Activated CD4-positive, alpha-beta T cell treated with anti-CD3 and anti-CD28 coated beads, Interleukin-2, amount 10 ng/mL, durations not matched to agents 24 days and 14 days (primary cell): Measurements from ENCODE around the gene JUN. TPM values are rescaled to one million over a fixed set of nuclear protein-coding genes. Genes with fewer than 3 reads are reported as not detected.

Source experiments
- DNase-seq: peaks from one replicate; pipeline ENCODE4 v3.0.0; 2022
- H3K27ac Mint-ChIP-seq: one replicate; pipeline ENCODE4 v1.8.0; 2022; ENCODE audit warnings: mild to moderate bottlenecking, mixed read lengths
- H3K27me3 Mint-ChIP-seq: one replicate; pipeline ENCODE4 v1.8.0; 2022; ENCODE audit warnings: mixed read lengths
- H3K36me3 Mint-ChIP-seq: one replicate; pipeline ENCODE4 v1.8.0; 2022; ENCODE audit warnings: low read depth, mild to moderate bottlenecking, mixed read lengths
- H3K4me1 Mint-ChIP-seq: one replicate; pipeline ENCODE4 v1.8.0; 2021; ENCODE audit warnings: mixed read lengths
- H3K4me3 Mint-ChIP-seq: one replicate; pipeline ENCODE4 v1.8.0; 2022; ENCODE audit warnings: mild to moderate bottlenecking, moderate library complexity, mixed read lengths
- H3K9me3 Mint-ChIP-seq: one replicate; pipeline ENCODE4 v1.8.0; 2021; ENCODE audit warnings: mixed read lengths
- intact Hi-C: fragments of 100-400 bp; cut with micrococcal nuclease; formaldehyde crosslinking; loops from one replicate; pipeline ENCODE4 v1.15.1; 2023
- total RNA-seq: library from RNA; stranded (reverse); gene quantifications from 2 replicates; pipeline ENCODE4 v1.2.3, GENCODE V29; 2022

The JUN gene
- total RNA-seq, 1 donor from 2014 or later: 51.6 TPM

DNA sequence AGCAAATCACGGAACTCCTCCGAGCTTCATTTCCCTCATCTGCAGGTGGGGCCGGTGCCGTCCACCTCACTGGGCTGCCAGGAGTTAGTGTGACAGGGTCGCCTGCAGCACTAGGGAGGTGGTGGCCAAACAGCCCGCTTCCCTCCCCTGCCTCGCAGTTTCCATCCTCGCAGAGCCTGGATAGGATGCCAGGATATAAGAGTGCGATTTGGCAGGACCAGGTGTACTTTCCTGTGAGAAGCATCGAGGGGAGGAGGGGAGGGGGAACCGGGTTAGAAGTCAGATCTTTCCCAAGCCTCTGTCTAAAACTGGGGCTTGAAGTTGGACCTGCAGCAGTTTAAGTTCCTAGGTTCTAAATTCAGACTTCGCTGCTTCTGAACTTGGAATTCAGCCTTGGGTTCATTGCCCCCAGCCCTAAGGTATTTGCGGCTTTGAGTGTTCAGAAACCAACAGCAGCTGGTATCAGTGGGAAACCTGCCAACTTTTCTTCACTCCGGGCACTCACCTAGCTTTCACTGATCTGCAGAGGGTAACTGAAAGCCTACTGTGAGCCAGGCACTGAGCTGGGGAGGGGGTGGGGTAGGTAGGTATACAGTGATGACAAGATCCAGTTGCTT is 1.7 kb upstream of the JUN start:
- Mint-ChIP-seq H3K36me3 (peaks cover 48% of the 10 kb centered on the region), H3K27me3 (peaks cover 2% of the 10 kb centered on the region), H3K4me1 (peaks cover 30% of the 10 kb centered on the region), H3K4me3 (peak overlapping the region; percentile 97), H3K27ac (peak overlapping the region; percentile 99), H3K9me3 (no peaks in the 10 kb centered on the region)
- intact Hi-C loops: loop anchor here (2.0 kb wide), 5 partner anchors 71 to 973 kb away; no protein-coding TSS in a partner anchor
- peak; percentile 80 for DNase-seq

GRCh38 chr1:58784758-58785441 is 1.1 kb upstream of the JUN start:
- peaks cover 49% of the 10 kb centered on the region for H3K36me3 Mint-ChIP-seq
- DNase-seq: peak; percentile 96

GRCh38 chr1:58783090-58783992 is 506 bp downstream of the JUN start:
- DNase-seq: peak; percentile 90
- H3K36me3 Mint-ChIP-seq: peaks cover 43% of the 10 kb centered on the region
- H3K4me3 Mint-ChIP-seq: peak overlapping the region; percentile 97
- peaks cover 36% of the 10 kb centered on the region for H3K4me1 Mint-ChIP-seq
- peak overlapping the region; percentile 99 for H3K27ac Mint-ChIP-seq
- intact Hi-C loops: no loop called here
- H3K27me3 Mint-ChIP-seq: peaks cover 9% of the 10 kb centered on the region
- H3K9me3 Mint-ChIP-seq: no peaks in the 10 kb centered on the region

More at GRCh38 chr1:58784758-58785441, 1.1 kb upstream of the JUN start:
- peaks cover 32% of the 10 kb centered on the region for H3K4me1 Mint-ChIP-seq
- H3K27me3 Mint-ChIP-seq: peaks cover 5% of the 10 kb centered on the region
- intact Hi-C loops: loop anchor here (1.0 to 2.0 kb wide), 11 partner anchors 31 to 974 kb away; no protein-coding TSS in a partner anchor
- peak overlapping the region; percentile 97 for H3K4me3 Mint-ChIP-seq
- H3K9me3 Mint-ChIP-seq: no peaks in the 10 kb centered on the region
- H3K27ac Mint-ChIP-seq: peak overlapping the region; percentile 99

GRCh38 chr1:58782178-58783089 is 1.4 kb downstream of the JUN start:
- Mint-ChIP-seq H3K27me3 (peaks cover 9% of the 10 kb centered on the region), H3K4me1 (peaks cover 35% of the 10 kb centered on the region), H3K4me3 (peak overlapping the region; percentile 97), H3K27ac (peak overlapping the region; percentile 99), H3K36me3 (peaks cover 38% of the 10 kb centered on the region), H3K9me3 (no peaks in the 10 kb centered on the region)
- intact Hi-C loops: no loop called here
- DNase-seq: peak; percentile 90

GRCh38 chr1:58781541-58782177 is 2.2 kb downstream of the JUN start:
- Mint-ChIP-seq H3K4me1 (peaks cover 33% of the 10 kb centered on the region), H3K4me3 (peak overlapping the region; percentile 97), H3K9me3 (no peaks in the 10 kb centered on the region), H3K36me3 (peaks cover 32% of the 10 kb centered on the region), H3K27ac (peak overlapping the region; percentile 99), H3K27me3 (peaks cover 9% of the 10 kb centered on the region)
- peak; percentile 88 for DNase-seq
- intact Hi-C loops: no loop called here

DNA sequence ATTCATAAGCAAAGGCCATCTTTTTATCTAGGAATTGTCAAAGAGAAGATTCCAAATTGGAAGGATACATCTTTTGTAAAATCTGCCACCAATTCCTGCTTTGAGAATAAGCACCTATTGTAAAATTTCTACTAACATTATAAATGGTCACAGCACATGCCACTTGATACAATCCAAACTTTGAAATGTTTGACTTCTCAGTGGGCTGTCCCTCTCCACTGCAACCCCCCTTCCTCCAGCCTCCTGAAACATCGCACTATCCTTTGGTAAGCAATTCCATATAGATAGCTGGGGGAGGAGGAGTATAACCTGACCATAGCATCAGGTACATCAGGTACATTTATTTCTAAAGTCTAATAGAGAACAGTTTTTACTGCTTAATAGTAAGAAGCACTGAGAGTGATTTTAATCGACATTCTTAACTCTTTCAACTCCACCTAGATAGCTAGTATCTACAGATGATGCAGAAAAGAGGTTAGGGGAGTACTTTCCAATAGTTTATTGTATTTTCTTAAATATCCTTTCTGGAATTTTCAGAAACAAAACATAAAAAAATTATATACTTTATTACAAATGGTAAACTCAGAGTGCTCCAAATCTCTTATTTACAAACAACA is 2.9 kb downstream of the JUN start:
- peaks cover 9% of the 10 kb centered on the region for H3K27me3 Mint-ChIP-seq
- peaks cover 29% of the 10 kb centered on the region for H3K4me1 Mint-ChIP-seq
- DNase-seq: peak; percentile 74
- H3K4me3 Mint-ChIP-seq: peak overlapping the region; percentile 97
- H3K9me3 Mint-ChIP-seq: no peaks in the 10 kb centered on the region
- no peak overlapping the region for H3K27ac Mint-ChIP-seq
- intact Hi-C loops: no loop called here
- peaks cover 32% of the 10 kb centered on the region for H3K36me3 Mint-ChIP-seq

DNA sequence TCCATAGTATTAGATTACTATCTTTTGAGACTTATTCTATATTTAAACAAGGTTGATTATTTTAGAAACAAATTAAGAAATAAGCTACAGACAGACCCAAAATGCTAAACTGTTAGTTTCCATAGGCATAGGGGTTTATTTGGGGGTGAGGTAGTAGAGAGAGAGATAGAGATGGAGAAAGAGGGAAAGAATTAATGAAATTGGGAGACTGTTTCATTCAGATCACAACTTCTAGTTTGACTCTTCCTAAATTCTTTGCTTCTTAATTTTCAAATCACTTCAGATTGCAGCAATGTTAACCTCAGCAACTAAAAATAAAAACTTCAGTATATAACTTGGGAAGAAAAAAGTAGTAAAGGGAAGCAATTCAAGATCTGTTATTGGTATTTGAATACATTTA is 3.4 kb downstream of the JUN start:
- H3K27ac Mint-ChIP-seq: no peak overlapping the region
- H3K27me3 Mint-ChIP-seq: peaks cover 9% of the 10 kb centered on the region
- H3K9me3 Mint-ChIP-seq: no peaks in the 10 kb centered on the region
- peaks cover 29% of the 10 kb centered on the region for H3K4me1 Mint-ChIP-seq
- peak overlapping the region; percentile 97 for H3K4me3 Mint-ChIP-seq
- peaks cover 32% of the 10 kb centered on the region for H3K36me3 Mint-ChIP-seq
- DNase-seq: no peak
- intact Hi-C loops: no loop called here

DNA sequence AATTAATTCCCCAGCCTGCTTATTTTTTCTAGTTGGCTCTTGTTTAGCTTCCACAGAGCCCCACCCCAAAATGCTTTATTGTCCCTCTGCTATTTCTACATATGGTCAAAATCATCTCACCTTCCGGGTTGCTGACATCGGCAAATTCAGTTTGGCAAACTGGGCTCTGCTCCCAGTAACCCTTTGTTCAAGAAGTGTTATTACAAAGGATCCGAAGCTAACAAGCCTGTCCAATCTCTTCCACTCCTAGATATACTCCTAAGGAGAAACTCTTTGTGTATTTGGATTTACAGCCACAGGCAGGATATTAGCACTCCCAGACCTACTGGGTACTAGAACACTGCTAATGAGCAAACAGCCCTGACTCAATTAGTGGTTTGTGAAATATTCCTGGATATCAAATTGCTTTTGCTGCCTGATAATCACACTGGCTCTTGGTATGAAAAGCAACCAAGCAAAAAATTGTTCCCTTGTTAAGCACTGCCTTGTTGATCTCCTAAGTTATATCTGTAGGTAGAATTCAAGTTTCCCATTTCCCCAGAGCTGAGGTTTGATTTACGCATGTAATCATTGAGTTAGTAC is 4.0 kb downstream of the JUN start:
- peaks cover 9% of the 10 kb centered on the region for H3K27me3 Mint-ChIP-seq
- no peaks in the 10 kb centered on the region for H3K9me3 Mint-ChIP-seq
- intact Hi-C loops: loop anchor here (5.0 kb wide), 1 partner anchor 697 kb away; no protein-coding TSS in a partner anchor
- H3K27ac Mint-ChIP-seq: no peak overlapping the region
- H3K4me1 Mint-ChIP-seq: peaks cover 29% of the 10 kb centered on the region
- peak overlapping the region; percentile 97 for H3K4me3 Mint-ChIP-seq
- H3K36me3 Mint-ChIP-seq: peaks cover 32% of the 10 kb centered on the region
- DNase-seq: peak; percentile 76

DNA sequence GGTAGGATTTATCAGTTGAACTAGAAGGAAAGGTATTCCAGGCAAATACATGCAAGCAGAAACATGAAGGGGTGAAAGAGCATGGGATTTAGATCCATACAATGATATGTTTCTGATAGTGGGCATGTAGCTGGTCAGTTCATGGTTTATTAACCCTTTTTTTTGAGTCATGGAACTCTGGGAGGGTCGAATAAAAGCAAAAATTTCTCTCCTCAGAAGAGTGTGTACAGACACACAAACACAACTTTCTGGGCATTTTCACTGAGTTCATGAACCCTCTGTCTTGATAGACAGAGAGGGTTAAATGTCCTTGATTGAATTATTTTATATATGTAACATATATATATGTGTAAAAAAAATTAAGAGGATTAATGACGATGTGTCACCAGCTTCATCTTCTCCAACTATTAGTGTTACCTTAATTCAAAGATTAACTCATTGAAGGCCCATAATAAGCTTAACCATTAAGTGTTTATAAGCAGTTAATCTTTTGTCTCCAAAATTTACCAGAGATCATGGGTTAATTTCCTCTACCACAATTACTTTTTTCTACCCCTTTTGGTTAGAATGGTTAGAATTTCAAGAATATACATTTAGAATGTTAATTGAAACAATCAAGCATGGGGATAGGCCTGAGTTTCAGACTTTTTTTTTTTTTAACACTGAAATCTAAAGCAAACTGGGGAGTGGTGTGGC is 4.6 kb downstream of the JUN start:
- intact Hi-C loops: loop anchor here (5.0 kb wide), 1 partner anchor 698 kb away; no protein-coding TSS in a partner anchor
- H3K4me1 Mint-ChIP-seq: peaks cover 29% of the 10 kb centered on the region
- peaks cover 9% of the 10 kb centered on the region for H3K27me3 Mint-ChIP-seq
- H3K4me3 Mint-ChIP-seq: no peak overlapping the region
- no peaks in the 10 kb centered on the region for H3K9me3 Mint-ChIP-seq
- H3K36me3 Mint-ChIP-seq: peaks cover 32% of the 10 kb centered on the region
- DNase-seq: no peak
- H3K27ac Mint-ChIP-seq: no peak overlapping the region

- Mint-ChIP-seq H3K9me3 (no peaks in the 10 kb centered on the region), H3K36me3 (peaks cover 29% of the 10 kb centered on the region), H3K4me1 (peaks cover 33% of the 10 kb centered on the region), H3K4me3 (no peak overlapping the region), H3K27ac (no peak overlapping the region), H3K27me3 (peaks cover 7% of the 10 kb centered on the region)
- intact Hi-C loops: loop anchor here (5.0 kb wide), 1 partner anchor 699 kb away; no protein-coding TSS in a partner anchor
- DNase-seq: no peak
These were observed 5.4 kb downstream of the JUN start for GRCh38 chr1:58778385-58779000.

DNA sequence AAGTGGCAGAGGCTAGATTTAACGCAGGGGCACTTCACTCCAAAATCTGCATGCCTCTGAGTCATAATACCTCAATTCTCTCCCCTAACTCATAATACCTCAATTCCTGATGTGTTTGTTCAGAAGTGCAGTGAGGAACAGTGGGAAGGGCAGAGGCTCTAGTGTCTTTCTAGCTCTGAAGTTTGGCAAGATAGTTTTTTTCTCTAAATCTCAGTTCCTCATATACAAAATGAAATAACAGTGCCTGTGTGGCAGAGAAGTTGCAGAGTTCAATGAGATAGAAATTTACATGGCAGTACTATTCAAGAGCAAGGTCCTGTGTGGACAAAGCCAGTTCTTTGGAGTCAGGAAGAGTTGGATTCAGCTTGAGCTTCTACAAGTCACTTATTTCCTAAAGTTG is 9.8 kb downstream of the JUN start:
- peaks cover 14% of the 10 kb centered on the region for H3K4me1 Mint-ChIP-seq
- peaks cover 2% of the 10 kb centered on the region for H3K36me3 Mint-ChIP-seq
- H3K27me3 Mint-ChIP-seq: peaks cover 2% of the 10 kb centered on the region
- H3K4me3 Mint-ChIP-seq: peak overlapping the region; percentile 21
- DNase-seq: no peak
- H3K9me3 Mint-ChIP-seq: no peaks in the 10 kb centered on the region
- intact Hi-C loops: no loop called here
- no peak overlapping the region for H3K27ac Mint-ChIP-seq
